AG04449 (cell line): ENCODE data around the gene MYADML2.

Source experiments
- CTCF ChIA-PET: fragments of 350-600 bp; formaldehyde crosslinking; extraction: SDS; loops from one replicate; lab custom pipeline; 2021; ENCODE audit warnings: antibody characterized with exemption; lab: Yijun Ruan, JAX
- POLR2A ChIA-PET: fragments of 400-600, 350-600 bp; formaldehyde crosslinking; extraction: SDS; loops from one replicate; lab custom pipeline; 2020; ENCODE audit warnings: antibody characterized with exemption, inconsistent platforms; lab: Yijun Ruan, JAX
- DNase-seq: peaks from one replicate; pipeline ENCODE4 v3.0.0-alpha.2; 2010; ENCODE audit warnings: low read depth, low spot score
- H3K4me3 ChIP-seq: 2 replicates; pipeline ENCODE4 v1.5.1; 2011; ENCODE audit warnings: low read depth, mild to moderate bottlenecking, control low read depth, low read length
- TF ChIP-seq, protein P1 (sequence below): IDR thresholded peaks from one replicate; pipeline ENCODE4 v1.5.1; 2011; ENCODE audit warnings: mild to moderate bottlenecking, moderate library complexity, low read length, control low read depth, inconsistent platforms; ENCODE audit not compliant: insufficient read depth; ENCODE audit errors: missing control alignments

Gene MYADML2

DNA sequence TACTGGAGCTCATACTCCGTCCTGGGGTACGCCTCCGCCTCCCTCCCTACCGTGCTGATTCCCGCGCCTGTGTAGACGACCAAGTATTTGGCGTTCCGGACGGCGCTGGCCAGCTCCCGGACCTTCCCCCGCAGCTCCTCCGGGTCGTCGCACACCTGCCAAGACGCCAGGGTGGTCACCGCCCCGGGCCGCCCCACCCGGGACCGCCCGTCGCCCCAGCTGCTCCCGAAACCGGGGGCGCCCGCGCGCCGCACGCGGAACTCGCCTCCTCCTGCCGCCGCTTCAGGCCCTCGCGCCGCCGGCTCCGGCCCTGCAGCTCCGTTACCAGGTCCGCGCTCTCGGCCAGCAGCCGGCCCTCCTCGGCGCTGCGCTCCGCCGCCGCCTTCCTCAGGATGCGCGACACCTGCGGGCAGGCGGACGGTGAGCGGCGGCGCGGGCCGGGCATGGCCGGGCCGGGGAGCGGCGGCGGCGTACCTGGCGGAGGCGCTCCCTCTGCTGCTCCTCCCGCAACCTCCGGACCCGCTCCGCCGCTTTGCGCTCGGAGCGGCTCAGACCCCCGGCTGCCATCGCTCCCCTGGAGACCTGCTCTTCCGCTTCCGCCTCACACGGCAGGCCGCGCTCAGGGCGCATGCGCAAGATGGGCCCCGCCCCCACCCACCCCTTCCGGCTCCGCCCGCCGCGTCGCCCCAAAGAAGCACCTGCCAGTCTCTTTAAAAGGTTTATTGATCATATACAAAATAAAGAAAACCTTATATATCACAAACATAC is 29.3 kb downstream of the MYADML2 start, which contains the start of gene SIRT7:
Gene SIRT7 (minus strand): TSS at position 612 of the 768 bp plus-strand sequence. CDS start 45 bp downstream, at position 567.
- ChIA-PET POLR2A (interaction anchor here (1.4 kb wide), 1 partner anchor 8 kb away, joined by 10 read pairs; no protein-coding TSS in a partner anchor), CTCF (interaction anchor here (0.9 to 1.8 kb wide), 5 partner anchors 10 to 112 kb away, joined by 3 to 8 read pairs (median 3); partner anchors contain the start of gene MAFG)
- TF ChIP-seq, protein P1, sequence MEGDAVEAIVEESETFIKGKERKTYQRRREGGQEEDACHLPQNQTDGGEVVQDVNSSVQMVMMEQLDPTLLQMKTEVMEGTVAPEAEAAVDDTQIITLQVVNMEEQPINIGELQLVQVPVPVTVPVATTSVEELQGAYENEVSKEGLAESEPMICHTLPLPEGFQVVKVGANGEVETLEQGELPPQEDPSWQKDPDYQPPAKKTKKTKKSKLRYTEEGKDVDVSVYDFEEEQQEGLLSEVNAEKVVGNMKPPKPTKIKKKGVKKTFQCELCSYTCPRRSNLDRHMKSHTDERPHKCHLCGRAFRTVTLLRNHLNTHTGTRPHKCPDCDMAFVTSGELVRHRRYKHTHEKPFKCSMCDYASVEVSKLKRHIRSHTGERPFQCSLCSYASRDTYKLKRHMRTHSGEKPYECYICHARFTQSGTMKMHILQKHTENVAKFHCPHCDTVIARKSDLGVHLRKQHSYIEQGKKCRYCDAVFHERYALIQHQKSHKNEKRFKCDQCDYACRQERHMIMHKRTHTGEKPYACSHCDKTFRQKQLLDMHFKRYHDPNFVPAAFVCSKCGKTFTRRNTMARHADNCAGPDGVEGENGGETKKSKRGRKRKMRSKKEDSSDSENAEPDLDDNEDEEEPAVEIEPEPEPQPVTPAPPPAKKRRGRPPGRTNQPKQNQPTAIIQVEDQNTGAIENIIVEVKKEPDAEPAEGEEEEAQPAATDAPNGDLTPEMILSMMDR, result no peak
- H3K4me3 ChIP-seq, result peak within 1 kb of the TSS; percentile 69
- no peak for DNase-seq

DNA sequence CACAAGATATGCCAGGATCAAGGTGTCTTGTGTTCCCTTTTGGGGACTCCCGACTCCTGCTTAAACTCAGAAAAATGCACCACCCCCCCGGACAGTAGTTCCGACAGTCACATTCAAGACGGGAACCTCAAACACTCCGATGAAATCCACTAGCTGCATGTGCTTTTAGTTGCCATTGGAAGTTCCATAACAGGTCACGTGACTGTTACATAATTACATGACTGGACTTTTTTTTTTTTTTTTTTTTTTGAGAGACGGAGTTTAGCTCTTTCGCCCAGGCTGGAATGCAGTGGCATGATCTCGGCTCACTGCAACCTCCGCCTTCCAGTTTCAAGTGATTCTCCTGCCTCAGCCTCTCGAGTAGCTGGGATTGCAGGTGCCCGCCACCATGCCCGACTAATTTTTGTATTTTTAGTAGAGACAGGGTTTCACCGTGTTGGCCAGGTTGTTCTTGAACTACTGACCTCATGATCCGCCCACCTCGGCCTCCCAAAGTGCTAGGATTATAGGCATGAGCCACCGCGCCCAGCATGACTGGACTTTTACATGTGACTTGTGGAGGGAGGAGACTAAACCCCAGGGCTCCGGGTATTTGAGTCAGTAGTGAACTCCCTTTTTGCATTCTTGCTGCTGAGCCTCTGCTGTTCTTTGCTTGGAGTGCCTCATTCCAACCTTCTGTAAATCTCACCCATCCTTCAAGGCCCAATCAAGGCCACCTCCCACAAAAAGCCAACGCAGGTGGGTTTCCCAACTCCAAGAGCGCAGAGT is 30.6 kb downstream of the MYADML2 start:
- TF ChIP-seq, protein P1, result no peak
- ChIA-PET POLR2A (interaction anchor here (1.4 kb wide), 1 partner anchor 10 kb away, joined by 10 read pairs; no protein-coding TSS in a partner anchor), CTCF (interaction anchor here (0.6 to 1.8 kb wide), 5 partner anchors 9 to 114 kb away, joined by 3 to 8 read pairs (median 3); partner anchors contain the start of gene MAFG)
- DNase-seq, result no peak
- H3K4me3 ChIP-seq, result peak overlapping the region; percentile 69

DNA sequence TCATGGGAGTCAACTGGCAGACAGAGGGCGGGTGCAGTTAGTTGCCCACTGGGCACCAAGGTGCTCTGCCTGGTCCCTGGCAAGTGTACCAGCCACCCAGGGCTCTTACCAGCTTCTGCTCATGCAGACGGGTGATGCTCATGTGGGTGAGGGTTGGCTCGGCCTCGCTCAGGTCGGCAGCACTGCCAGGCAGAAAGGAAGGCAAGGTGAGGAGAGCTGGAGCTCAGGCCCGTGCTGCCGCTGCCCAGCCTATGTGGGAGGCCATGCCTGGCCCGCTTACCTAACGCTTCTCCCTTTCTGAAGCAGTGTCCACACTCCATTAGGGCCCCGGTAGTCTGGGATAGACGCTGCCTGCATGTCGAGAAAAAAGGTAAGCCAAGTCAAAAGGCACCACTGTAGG is 31.7 kb downstream of the MYADML2 start:
- CTCF ChIA-PET, result interaction anchor here (0.8 to 1.3 kb wide), 2 partner anchors 11 to 115 kb away, joined by 3 read pairs; no protein-coding TSS in a partner anchor
- DNase-seq, result no peak
- no peak overlapping the region for H3K4me3 ChIP-seq
- POLR2A ChIA-PET, result interaction anchor here (0.8 kb wide), 1 partner anchor 8 kb away, joined by 3 read pairs; no protein-coding TSS in a partner anchor
- TF ChIP-seq, protein P1, result no peak

DNA sequence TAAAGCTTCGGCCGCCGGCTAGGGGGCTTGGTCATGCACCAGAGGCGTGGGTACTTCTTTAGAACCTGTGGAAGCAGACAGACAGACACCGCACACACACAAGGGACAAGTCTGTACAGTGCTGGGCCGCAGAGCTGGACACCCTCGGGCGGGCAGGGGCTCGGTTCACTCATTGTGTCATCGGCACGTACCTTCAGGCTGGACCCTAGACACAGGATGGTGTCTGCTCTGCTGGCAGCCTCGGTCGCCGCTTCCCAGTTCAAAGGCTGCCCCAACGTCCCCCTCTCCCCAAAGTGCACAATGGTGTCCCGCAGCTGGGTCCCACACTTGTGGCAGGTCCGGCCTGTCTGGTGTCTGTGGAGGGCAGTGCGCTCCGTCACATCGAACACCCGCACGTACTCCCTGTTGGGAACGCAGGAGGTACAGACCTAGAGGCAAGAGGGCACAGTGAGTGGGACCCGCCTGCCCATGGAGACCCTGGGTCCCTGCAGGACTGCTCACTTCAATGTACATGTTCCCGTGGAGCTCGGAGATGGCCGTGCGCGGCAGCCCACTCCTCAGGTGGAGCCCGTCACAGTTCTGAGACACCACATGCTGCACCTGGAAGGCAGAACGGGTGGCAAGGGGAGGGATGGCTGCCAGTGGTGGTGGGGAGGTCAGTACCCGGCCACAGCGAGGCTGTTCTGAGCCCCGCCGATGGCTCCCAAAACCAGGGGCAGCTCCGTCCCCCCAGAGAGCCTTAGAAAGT is 32.8 kb downstream of the MYADML2 start:
- ChIA-PET POLR2A (no interaction called here), CTCF (interaction anchor here (0.8 kb wide), 1 partner anchor 12 kb away, joined by 3 read pairs; no protein-coding TSS in a partner anchor)
- no peak for DNase-seq
- no peak overlapping the region for H3K4me3 ChIP-seq
- TF ChIP-seq, protein P1, result no peak

DNA sequence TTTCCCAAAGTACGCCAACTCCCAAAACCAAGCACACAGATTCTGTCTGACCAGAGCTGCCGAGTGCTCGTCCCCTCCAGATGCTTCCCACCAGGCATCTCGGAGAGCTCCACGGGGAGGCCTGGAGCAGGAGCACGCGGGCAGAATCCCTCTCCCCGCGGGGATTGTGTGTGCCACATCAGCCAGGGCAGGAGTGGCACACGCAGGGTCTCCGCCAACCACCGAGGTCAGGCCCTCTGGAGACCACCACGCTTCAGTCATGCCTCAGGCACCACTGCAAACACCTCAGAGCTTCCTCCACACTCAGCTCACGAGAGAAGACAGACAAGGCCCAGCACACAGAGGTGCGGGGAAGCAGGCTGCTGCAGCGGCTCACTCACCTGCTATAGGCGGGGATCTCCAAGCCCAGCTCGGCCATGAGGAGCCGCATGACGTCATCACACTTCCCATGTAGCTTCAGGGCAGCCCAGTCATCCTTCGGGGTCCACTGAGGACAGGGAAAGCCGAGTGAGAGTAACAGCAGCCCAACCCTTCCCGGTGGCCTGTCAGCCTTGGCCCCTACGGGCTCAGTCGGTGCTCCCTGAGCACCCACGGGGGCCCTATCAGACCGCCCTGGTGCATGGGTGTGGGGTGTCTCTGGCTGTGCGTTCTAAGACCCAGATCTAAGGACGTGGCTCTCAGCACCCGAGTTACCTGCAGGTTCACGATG is 33.5 kb downstream of the MYADML2 start:
- ChIA-PET CTCF (no interaction called here), POLR2A (no interaction called here)
- H3K4me3 ChIP-seq, result no peak overlapping the region
- DNase-seq, result no peak
- TF ChIP-seq, protein P1, result no peak
